ENCODE data around the gene OR10AD1.

The OR10AD1 gene

GRCh38 chr12:48191096-48191495 lies 12.0 kb downstream of the OR10AD1 start:
- no peak for DNase-seq (ENCODE audit: low read depth in 2 of 2)

DNA sequence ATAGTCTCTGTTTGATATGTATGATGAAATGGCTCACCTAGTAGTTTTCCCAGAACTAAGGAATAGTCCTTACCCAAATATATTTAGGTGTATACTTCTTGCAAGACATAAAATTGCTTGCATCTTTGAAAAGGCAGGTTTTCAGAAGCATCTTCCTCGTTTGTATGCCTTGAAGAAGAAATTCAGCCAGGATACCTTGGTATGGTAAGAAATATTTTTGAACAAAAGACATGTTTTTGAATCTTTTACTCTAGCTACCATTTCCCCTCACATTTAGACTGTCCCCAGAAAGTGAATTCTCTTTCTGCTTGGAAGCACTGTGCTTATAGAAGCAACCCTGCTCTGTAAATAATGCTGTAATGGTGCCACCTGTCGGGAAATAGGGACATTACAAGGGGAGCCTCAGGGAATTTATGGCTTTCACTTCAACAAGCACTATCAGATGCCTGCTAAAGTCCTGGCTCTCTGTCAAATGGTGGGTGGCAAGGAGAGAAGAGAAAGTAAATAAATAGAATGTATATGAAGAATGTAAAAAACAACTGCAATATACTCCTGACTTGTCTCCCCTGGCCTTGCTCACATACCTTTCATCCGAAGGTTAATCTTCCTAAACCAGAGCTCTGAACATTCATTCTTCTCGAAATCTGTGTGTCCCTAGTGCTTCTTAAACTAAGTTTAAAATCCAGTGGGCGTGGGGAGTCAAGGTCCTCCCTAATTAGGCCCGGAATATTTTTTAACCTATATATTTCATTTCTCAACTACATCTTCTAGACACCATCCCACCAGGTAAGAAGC lies 13.6 kb downstream of the OR10AD1 start:
- DNase-seq (ENCODE audit: low read depth in 2 of 2), result peak; percentile 48 to 55

DNA sequence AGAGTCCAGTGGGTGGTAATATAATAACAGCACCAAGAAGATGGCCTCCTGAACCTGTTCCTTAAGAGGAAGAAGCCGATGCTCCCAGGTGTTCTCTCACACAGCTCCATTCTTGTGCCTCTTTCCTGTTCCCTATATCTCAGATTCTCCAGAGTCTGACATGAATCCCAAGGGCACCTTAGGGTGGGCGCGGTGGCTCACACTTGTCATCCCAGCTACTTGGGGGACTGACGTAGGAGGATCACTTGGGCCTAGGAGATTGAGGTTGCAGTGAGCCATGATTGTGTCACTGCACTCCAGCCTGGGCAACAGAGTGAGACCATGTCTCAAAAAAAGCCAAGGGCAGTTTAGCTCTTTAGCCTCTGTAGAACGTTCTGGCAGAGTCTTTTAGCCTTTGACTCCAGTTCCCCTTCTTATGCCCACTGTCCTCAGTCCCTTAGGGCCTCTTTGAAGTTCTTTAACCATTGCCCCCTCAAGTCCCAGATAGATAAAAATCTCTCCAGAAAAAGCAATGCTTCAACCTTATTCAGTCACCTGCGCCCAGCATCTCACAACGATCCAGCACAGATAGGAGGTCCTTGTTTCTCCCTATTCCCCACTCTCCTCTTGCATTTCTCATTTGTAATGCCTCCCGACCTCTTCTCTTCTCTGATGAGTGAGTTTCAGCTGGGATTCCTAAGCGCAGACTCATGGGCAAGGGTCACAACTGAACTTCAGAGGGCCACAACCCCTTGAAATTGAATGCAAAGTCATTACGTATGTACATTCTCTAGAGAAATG lies 15.0 kb downstream of the OR10AD1 start:
- no peak for DNase-seq (ENCODE audit: low read depth in 2 of 2)

DNA sequence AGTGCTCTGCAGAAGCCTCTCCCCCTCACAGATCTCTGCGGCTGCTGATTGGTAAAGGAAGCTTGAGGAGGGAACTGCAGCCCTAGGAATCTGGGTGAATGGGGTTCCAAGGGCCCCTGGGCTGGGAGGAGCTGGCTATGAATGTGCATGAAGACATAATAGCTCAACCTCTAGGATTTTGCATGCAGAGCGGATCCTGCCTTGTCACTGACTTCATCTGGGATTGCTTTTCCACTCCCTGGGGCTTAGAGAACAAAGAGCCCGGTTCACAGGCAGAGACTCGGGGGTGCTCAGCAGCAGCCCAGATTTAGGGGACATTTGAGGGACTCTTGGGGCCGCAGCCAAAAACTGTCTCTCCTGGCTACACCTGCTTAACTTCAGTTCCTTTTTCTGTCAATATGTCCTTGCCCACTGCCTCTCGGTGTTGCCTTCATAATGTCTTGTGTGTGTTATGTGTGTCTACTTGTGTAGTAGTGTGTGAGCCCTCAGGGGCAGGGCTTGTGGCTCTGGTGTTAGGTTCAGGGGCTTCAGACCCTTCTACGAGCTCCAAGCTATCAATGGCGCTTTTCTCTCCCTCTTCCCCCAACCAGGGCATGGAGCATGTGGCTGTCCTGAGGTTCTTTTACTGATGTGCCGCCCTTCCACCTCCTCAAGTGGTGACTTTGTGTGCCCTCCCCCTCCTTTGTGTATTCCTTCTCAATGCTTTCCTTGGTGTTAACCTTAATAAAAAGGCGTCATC lies 17.7 kb downstream of the OR10AD1 start:
- no peak for DNase-seq (ENCODE audit: low read depth in 2 of 2)

DNA sequence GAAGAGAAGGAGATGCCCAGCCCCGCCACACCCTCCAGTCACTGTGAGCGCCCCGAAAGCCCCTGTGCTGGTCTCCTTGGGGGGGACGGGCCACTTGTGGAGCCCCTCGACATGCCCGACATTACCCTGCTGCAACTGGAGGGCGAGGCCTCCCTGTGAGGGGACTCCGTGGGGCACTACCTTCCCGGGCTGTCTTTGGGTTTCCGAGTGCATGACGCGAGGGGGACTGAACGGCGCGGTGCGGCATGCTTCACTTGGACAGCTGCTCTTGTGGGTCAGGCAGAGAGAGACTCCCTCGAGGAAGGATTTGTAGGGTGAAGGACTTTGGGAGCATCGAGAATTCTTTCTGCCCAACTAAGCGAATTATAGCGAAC lies 18.6 kb downstream of the OR10AD1 start:
- no peak for DNase-seq (ENCODE audit: low read depth in 2 of 2)

DNA sequence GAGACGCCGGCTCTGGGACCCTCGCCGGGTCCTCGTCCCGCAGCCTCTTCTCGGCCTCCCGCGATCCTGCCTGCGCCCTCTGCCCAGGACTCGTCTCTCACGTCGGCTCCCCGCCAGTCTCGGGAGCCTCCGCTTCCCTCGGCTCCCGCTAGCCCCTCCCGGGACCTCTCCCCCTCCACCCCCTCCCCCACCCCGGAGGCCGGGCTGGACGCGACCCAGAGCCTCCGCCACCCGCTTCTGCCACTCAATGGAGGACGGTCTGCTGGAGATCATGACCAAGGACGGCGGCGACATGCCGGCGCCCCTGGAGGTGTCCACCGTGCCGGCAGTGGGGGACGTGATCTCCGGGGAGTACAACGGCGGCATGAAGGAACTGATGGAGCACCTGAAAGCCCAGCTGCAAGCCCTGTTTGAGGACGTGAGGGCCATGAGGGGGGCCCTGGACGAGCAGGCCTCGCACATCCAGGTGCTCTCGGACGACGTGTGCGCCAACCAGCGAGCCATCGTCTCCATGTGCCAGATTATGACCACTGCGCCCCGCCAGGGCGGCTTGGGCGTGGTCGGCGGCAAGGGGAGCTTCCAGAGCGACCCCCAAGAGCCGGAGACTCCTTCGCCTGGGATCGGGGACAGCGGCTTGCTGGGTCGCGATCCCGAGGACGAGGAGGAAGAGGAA lies 19.1 kb downstream of the OR10AD1 start:
- no peak for DNase-seq (ENCODE audit: low read depth in 2 of 2)

DNA sequence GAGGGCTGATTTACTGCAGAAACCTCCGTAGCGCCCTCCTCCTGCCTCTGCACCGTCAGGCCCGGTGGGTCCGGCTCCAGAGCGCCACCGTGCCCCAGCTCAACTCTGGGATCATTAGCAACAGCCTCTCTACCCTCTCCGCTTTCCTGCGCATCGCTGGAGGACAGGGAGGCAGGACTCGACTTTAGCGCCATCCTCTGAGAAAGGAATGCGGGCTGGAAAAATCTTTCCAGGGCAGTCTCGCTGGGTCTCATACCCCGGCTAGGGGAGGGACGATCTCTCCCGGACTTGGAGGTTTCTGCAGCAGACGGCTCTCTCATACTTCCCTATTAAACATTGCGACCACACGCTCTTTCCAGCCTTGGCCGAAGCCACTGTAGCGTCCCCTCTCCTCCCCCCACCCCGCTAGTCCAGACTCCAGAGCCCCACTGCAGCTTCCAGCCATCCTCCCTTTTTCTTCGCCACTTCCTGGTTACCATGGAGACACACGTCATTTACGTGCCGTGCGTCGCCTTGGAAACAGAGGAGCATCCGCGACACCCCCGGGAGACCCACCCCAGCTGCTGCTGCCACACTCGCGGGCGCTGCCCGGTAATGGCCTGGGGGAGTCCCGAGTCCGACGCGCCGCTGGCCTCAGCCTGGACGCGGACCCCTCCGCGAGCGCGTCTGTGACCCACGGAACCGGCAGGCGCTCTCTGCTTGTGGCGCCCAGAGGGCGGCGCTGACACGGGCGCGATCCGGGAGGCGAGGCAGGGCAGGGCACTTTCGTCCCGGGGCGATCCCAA lies 19.8 kb downstream of the OR10AD1 start, which contains the start of gene CCDC184:
CCDC184 (plus strand) TSS at position 554 of the 785 bp plus-strand sequence. CDS start 479 bp downstream, outside the sequence.
- DNase-seq (ENCODE audit: low read depth in 2 of 2), result peak; percentile 24 to 34

GRCh38 chr12:48182631-48183030 lies 20.5 kb downstream of the OR10AD1 start:
- no peak for DNase-seq (ENCODE audit: low read depth in 2 of 2)

DNA sequence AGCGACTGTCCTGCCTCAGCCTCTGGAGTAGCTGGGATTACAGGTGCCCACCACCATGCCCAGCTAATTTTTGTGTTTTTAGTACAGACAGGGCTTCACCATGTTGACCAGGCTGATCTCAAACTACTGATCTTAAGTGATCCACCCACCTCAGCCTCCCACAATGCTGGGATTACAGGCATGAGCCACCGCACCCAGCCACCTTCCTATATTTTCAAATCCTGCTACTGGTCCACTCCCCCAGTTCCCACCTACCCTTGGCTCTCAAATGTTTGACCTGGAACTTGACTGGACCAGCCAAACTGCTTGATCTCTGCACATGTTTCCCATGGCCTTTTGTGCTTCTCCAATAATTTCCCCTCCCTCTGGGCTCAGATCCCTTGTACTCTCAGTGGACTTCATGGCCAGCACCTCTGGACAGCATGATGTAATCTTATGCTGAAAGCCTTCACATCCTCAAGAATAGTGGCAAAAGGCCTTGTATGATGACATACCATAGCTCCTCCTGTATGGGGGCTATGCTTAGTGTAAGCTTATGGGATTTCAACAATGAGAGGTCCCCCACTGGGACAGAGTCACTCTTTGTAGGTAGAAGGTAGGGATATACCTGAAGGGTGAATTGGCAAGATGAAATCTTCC lies 22.1 kb downstream of the OR10AD1 start:
- no peak for DNase-seq (ENCODE audit: low read depth in 2 of 2)

GRCh38 chr12:48180424-48180823 lies 22.7 kb downstream of the OR10AD1 start:
- no peak for DNase-seq (ENCODE audit: low read depth in 2 of 2)

DNA sequence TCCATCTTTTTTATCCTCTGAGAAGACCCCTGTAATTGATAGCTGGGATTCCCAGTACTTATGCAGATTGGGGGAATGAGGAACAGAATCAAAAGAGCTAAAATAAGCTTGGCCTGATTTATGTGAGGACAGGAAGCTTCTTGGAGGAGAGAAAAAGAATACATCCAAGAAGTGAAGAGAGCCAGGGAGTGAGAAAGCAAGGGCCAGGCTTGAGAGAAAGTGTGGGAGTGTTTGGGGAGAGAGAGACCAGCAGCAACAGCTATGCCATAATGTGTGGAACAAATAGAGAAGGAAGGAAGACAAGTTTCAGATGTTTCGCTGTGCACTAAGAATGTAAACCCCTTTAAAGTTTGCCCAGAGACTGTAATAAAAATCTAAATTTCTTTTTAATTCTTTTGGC lies 23.6 kb downstream of the OR10AD1 start:
- no peak for DNase-seq (ENCODE audit: low read depth in 2 of 2)

GRCh38 chr12:48177982-48178381 lies 25.1 kb downstream of the OR10AD1 start:
- DNase-seq (ENCODE audit: low read depth in 2 of 2), result no peak

GRCh38 chr12:48176417-48176751 lies 26.7 kb downstream of the OR10AD1 start:
- DNase-seq (ENCODE audit: low read depth in 2 of 2), result no peak

DNA sequence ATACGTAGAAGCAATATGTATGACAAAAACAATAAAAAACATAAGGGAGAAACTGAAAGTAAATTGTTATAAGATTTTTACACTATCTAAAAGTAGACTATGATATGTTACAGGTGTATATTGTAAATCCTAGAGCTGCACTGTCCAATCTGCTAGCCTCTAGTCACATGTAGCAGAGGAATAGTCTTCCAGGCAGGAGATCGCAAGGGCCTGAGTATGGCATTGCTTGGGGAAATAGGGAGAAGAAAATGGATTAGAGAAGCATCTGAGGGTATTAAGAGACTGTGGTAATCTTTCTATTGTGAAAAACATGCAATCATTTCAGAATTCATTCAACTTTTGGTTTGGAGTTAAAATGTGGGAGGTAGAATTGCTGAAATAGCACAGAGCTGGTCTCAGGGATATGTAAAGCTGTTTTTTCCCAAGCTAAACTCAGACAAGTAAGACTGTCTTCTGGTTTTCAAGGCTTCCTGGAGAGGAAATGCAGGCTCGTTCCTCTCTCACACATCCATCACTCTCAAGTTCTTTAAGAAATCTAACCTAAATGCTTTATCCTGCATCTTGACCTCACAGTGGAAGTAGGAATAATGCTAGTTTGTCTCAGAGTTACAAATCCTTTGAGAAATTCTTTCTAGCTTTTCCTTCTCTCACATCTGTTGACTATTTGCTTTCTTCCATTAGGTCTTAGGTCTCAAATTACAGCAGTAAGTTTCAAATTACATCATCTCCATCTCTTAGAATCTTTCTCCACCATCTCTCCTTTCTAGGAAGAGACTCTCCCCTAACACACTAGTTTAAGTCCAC lies 27.3 kb downstream of the OR10AD1 start:
- DNase-seq (ENCODE audit: low read depth in 2 of 2), result no peak

DNA sequence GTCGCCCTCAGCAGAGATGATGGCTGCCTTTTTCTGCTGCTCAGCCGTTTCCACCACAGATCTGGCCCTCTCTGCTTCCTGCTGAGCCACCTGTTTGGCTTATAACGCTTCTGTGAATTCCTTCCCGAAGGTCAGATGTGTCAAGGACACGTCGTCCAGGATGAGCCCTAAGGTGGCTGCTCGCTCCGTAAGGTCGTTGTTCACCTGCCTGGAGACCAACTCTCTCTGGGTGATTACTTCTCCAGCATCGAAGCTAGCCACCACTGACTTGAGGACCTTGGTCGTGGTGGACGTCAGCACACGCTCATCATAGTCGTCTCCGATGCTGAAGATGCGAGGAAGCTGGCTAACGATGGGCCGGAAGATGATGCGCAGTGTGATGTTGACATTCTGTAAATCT lies 34.1 kb downstream of the OR10AD1 start:
- DNase-seq (ENCODE audit: low read depth in 2 of 2), result no peak

- DNase-seq (ENCODE audit: low read depth in 2 of 2), result peak in 1 of 2 donors; percentile 36
These were observed 37.8 kb downstream of the OR10AD1 start for GRCh38 chr12:48165089-48165981.

- no peak for DNase-seq (ENCODE audit: low read depth in 2 of 2)
These were observed 38.6 kb downstream of the OR10AD1 start for GRCh38 chr12:48164451-48164850.

DNA sequence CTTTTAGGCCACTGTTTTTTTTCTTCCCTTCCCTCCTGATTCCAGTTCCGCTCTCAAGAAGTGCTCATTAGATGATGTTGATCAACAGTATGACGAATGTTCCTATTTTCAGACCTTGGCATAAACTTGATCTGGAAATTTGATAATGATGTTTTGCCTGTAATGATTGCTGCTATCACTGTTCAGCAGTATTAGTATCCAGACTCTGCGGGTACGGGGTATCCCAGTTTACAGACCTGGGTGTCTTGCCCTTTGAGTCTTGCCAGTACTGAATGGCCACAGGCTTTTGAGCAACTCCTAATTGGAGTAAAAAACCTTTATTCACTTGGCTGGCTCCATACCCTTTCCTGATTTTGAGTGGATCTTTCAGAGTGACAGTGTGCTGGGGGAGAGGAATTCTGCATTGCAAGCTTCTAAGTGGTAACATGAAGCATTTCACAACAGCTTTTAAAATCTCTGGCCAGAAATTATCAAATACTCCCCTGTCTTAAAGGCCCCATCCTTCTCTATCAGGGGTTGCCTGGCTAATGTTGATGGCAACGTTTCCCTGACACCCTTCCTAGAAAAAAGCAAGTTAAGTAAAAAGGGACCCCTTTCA lies 39.8 kb downstream of the OR10AD1 start:
- no peak for DNase-seq (ENCODE audit: low read depth in 2 of 2)
